ENCODE data around the gene FCRLB. TPM values are rescaled to one million over a fixed set of nuclear protein-coding genes. Genes with fewer than 3 reads are reported as not detected.

FCRLB gene
- total and polyA plus RNA-seq, 2 experiments from 2014 or later = 0.37 to 0.56 TPM

- Histone ChIP-seq H3K36me3 (ENCODE audit: insufficient read depth) (no peaks in the 10 kb centered on the region), H3K4me3 (no peak overlapping the region), H3F3A (replicated peaks; ENCODE audit: low read depth) (no peaks in the 10 kb centered on the region), H3K9me2 (ENCODE audit: insufficient read depth) (no peaks in the 10 kb centered on the region), H3K4me2 (no peak overlapping the region), H3K4me1 (ENCODE audit: insufficient read depth) (peaks cover 30% of the 10 kb centered on the region), H4K20me1 (replicated peaks; ENCODE audit: insufficient read depth) (no peaks in the 10 kb centered on the region), H2AFZ (peak overlapping the region; percentile 53; the same call in 1 of the 2 replicates), H3K27ac (ENCODE audit: low read depth) (no peak overlapping the region), H3K27me3 (ENCODE audit: insufficient read depth) (peaks cover 18% of the 10 kb centered on the region), H3K79me2 (replicated peaks; ENCODE audit: insufficient read depth) (no peaks in the 10 kb centered on the region)
- H3K9me3 Mint-ChIP-seq = no peaks in the 10 kb centered on the region
- TF ChIP-seq ZNF114 (CRISPR knock-in tag; IDR thresholded peaks at IDR 0.05) = no peak
- TF ChIP-seq CTCF (conservative IDR thresholded peaks at IDR 0.05; ENCODE audit: low read depth in 2 of 2) = no peak
- TF ChIP-seq ZNF462 (CRISPR knock-in tag; IDR thresholded peaks at IDR 0.05) = no peak
- no peak for TF ChIP-seq NANOG (IDR thresholded peaks at IDR 0.05; ENCODE audit: borderline replicate concordance)
- no peak for TF ChIP-seq CREB1 (CRISPR knock-in tag; IDR thresholded peaks at IDR 0.05; ENCODE audit: low read depth)
- TF ChIP-seq ETS1 (IDR thresholded peaks at IDR 0.05) = no peak
- no peak for TF ChIP-seq EZH2phosphoT487 (IDR thresholded peaks at IDR 0.05; ENCODE audit: unreplicated experiment)
- no peak for TF ChIP-seq EZH2 (IDR thresholded peaks at IDR 0.05; ENCODE audit: low read depth, unreplicated experiment)
- no peak for TF ChIP-seq JUNB (IDR thresholded peaks at IDR 0.05; ENCODE audit: unreplicated experiment)
- no peak for TF ChIP-seq REST (IDR thresholded peaks at IDR 0.05; ENCODE audit: unreplicated experiment)
- no peak for TF ChIP-seq ZNF331 (CRISPR knock-in tag; IDR thresholded peaks at IDR 0.05; ENCODE audit: low read depth)
- TF ChIP-seq POLR2AphosphoS5 (IDR thresholded peaks at IDR 0.05; ENCODE audit: low read depth) = no peak
- no peak for TF ChIP-seq STAT1 (IDR thresholded peaks at IDR 0.05; ENCODE audit: unreplicated experiment)
- no peak for DNase-seq (ENCODE audit: low spot score)
- ATAC-seq = no peak
- H3K4me3 Mint-ChIP-seq = no peak overlapping the region
- peaks cover 10% of the 10 kb centered on the region for H3K27me3 Mint-ChIP-seq (ENCODE audit: insufficient read depth, low read depth, poor library complexity)
- H3K4me1 Mint-ChIP-seq = peaks cover 44% of the 10 kb centered on the region
- H3K27ac Mint-ChIP-seq = no peak overlapping the region
- no peaks in the 10 kb centered on the region for H3K36me3 Mint-ChIP-seq (ENCODE audit: low read depth)
Measured at GRCh38 chr1:161731981-161732718, 10.8 kb downstream of the FCRLB start.

Measured in GM23338 (cell line).